ENCODE results near the gene AMER1.
"Not testable (repeated sequence)": the region's sequence is repeated elsewhere in the genome, so short reads cannot be mapped to it uniquely, and the experiment has no call there.

Gene AMER1

GRCh38 chrX:64205441-64205734 is at the start of gene AMER1:
TSS of gene AMER1 (minus strand) at chrX:64205708. CDS start at chrX:64193286, 12,422 bp downstream.
- Mint-ChIP-seq H3K9me3 (no peaks in the 10 kb centered on the region), H3K4me1 (ENCODE audit: low read depth) (peaks cover 13% of the 10 kb centered on the region), H3K27ac (peak within 1 kb of the TSS; percentile 80), H3K36me3 (ENCODE audit: low read depth) (no peaks in the 10 kb centered on the region), H3K27me3 (no peaks in the 10 kb centered on the region), H3K4me3 (peak within 1 kb of the TSS; percentile 82)

GRCh38 chrX:64230123-64230970 is 24.8 kb upstream of the AMER1 start, which contains the start of gene ASB12:
TSS of gene ASB12 (minus strand) at chrX:64230607. CDS start at chrX:64225650, 4,957 bp downstream.
- no peaks in the 10 kb centered on the region for H3K36me3 Mint-ChIP-seq (ENCODE audit: low read depth)
- no peaks in the 10 kb centered on the region for H3K27me3 Mint-ChIP-seq
- H3K9me3 Mint-ChIP-seq = no peaks in the 10 kb centered on the region
- H3K4me3 Mint-ChIP-seq = no peak within 1 kb of the TSS
- no peaks in the 10 kb centered on the region for H3K4me1 Mint-ChIP-seq (ENCODE audit: low read depth)
- H3K27ac Mint-ChIP-seq = no peak within 1 kb of the TSS

- Mint-ChIP-seq H3K27me3 (no peaks in the 10 kb centered on the region), H3K9me3 (no peaks in the 10 kb centered on the region), H3K4me3 (no peak overlapping the region), H3K27ac (no peak overlapping the region), H3K36me3 (ENCODE audit: low read depth) (no peaks in the 10 kb centered on the region), H3K4me1 (ENCODE audit: low read depth) (no peaks in the 10 kb centered on the region)
Measured at GRCh38 chrX:64229154-64229553, 23.6 kb upstream of the AMER1 start.

- Mint-ChIP-seq H3K27ac (no peak overlapping the region), H3K36me3 (ENCODE audit: low read depth) (no peaks in the 10 kb centered on the region), H3K4me1 (ENCODE audit: low read depth) (peaks cover 2% of the 10 kb centered on the region), H3K27me3 (no peaks in the 10 kb centered on the region), H3K4me3 (no peak overlapping the region), H3K9me3 (no peaks in the 10 kb centered on the region)
Measured at GRCh38 chrX:64218023-64218422, 12.5 kb upstream of the AMER1 start.

- not testable (repeated sequence) for H3K4me3 Mint-ChIP-seq; H3K27me3 Mint-ChIP-seq; H3K9me3 Mint-ChIP-seq; H3K27ac Mint-ChIP-seq; H3K36me3 Mint-ChIP-seq (ENCODE audit: low read depth); H3K4me1 Mint-ChIP-seq (ENCODE audit: low read depth)
Measured at GRCh38 chrX:64213989-64214388, 8.5 kb upstream of the AMER1 start.

- Mint-ChIP-seq H3K9me3 (no peaks in the 10 kb centered on the region), H3K4me1 (ENCODE audit: low read depth) (peaks cover 13% of the 10 kb centered on the region), H3K27ac (no peak overlapping the region), H3K27me3 (no peaks in the 10 kb centered on the region), H3K4me3 (peak overlapping the region; percentile 82), H3K36me3 (ENCODE audit: low read depth) (no peaks in the 10 kb centered on the region)
Measured at GRCh38 chrX:64206556-64207162, 1.2 kb upstream of the AMER1 start.

- Mint-ChIP-seq H3K4me1 (ENCODE audit: low read depth) (peaks cover 13% of the 10 kb centered on the region), H3K4me3 (peak overlapping the region; percentile 82), H3K27me3 (no peaks in the 10 kb centered on the region), H3K9me3 (no peaks in the 10 kb centered on the region), H3K27ac (peak overlapping the region; percentile 80), H3K36me3 (ENCODE audit: low read depth) (no peaks in the 10 kb centered on the region)
Measured at GRCh38 chrX:64205735-64206501, 410 bp upstream of the AMER1 start.

GRCh38 chrX:64204701-64205440 is 637 bp downstream of the AMER1 start:
- H3K27ac Mint-ChIP-seq = no peak overlapping the region
- H3K36me3 Mint-ChIP-seq (ENCODE audit: low read depth) = no peaks in the 10 kb centered on the region
- no peaks in the 10 kb centered on the region for H3K9me3 Mint-ChIP-seq
- H3K27me3 Mint-ChIP-seq = no peaks in the 10 kb centered on the region
- peak overlapping the region; percentile 77 for H3K4me3 Mint-ChIP-seq
- H3K4me1 Mint-ChIP-seq (ENCODE audit: low read depth) = peaks cover 13% of the 10 kb centered on the region

GRCh38 chrX:64204252-64204651 is 1.3 kb downstream of the AMER1 start:
- H3K27me3 Mint-ChIP-seq = no peaks in the 10 kb centered on the region
- H3K9me3 Mint-ChIP-seq = no peaks in the 10 kb centered on the region
- H3K27ac Mint-ChIP-seq = no peak overlapping the region
- H3K4me1 Mint-ChIP-seq (ENCODE audit: low read depth) = peaks cover 13% of the 10 kb centered on the region
- no peaks in the 10 kb centered on the region for H3K36me3 Mint-ChIP-seq (ENCODE audit: low read depth)
- peak overlapping the region; percentile 77 for H3K4me3 Mint-ChIP-seq

- Mint-ChIP-seq H3K4me1 (ENCODE audit: low read depth) (peaks cover 13% of the 10 kb centered on the region), H3K4me3 (no peak overlapping the region), H3K27me3 (no peaks in the 10 kb centered on the region), H3K9me3 (no peaks in the 10 kb centered on the region), H3K27ac (no peak overlapping the region), H3K36me3 (ENCODE audit: low read depth) (no peaks in the 10 kb centered on the region)
Measured at GRCh38 chrX:64202808-64203325, 2.6 kb downstream of the AMER1 start.

GRCh38 chrX:64198036-64198435 is 7.5 kb downstream of the AMER1 start:
- no peaks in the 10 kb centered on the region for H3K27me3 Mint-ChIP-seq
- peaks cover 5% of the 10 kb centered on the region for H3K4me1 Mint-ChIP-seq (ENCODE audit: low read depth)
- no peak overlapping the region for H3K27ac Mint-ChIP-seq
- H3K4me3 Mint-ChIP-seq = no peak overlapping the region
- no peaks in the 10 kb centered on the region for H3K36me3 Mint-ChIP-seq (ENCODE audit: low read depth)
- no peaks in the 10 kb centered on the region for H3K9me3 Mint-ChIP-seq

GRCh38 chrX:64196606-64197005 is 8.9 kb downstream of the AMER1 start:
- Mint-ChIP-seq H3K27ac (no peak overlapping the region), H3K36me3 (ENCODE audit: low read depth) (peaks cover 7% of the 10 kb centered on the region), H3K27me3 (no peaks in the 10 kb centered on the region), H3K4me1 (ENCODE audit: low read depth) (no peaks in the 10 kb centered on the region), H3K4me3 (no peak overlapping the region), H3K9me3 (no peaks in the 10 kb centered on the region)

GRCh38 chrX:64195862-64196261 is 9.6 kb downstream of the AMER1 start:
- Mint-ChIP-seq H3K36me3 (ENCODE audit: low read depth) (peaks cover 11% of the 10 kb centered on the region), H3K4me1 (ENCODE audit: low read depth) (no peaks in the 10 kb centered on the region), H3K27ac (no peak overlapping the region), H3K4me3 (no peak overlapping the region), H3K27me3 (no peaks in the 10 kb centered on the region), H3K9me3 (no peaks in the 10 kb centered on the region)

- H3K4me1 Mint-ChIP-seq (ENCODE audit: low read depth) = no peaks in the 10 kb centered on the region
- H3K27me3 Mint-ChIP-seq = no peaks in the 10 kb centered on the region
- H3K9me3 Mint-ChIP-seq = no peaks in the 10 kb centered on the region
- no peak overlapping the region for H3K4me3 Mint-ChIP-seq
- H3K36me3 Mint-ChIP-seq (ENCODE audit: low read depth) = peaks cover 13% of the 10 kb centered on the region
- no peak overlapping the region for H3K27ac Mint-ChIP-seq
Measured at GRCh38 chrX:64192673-64193072, 12.8 kb downstream of the AMER1 start.
